HEK293 (cell line): ENCODE data around the gene SCML2.
"Not testable (repeated sequence)": the region's sequence is repeated elsewhere in the genome, so short reads cannot be mapped to it uniquely, and the experiment has no call there.

ENCODE experiments used
- SP2 ChIP-seq: fragments of 450-650 bp; formaldehyde crosslinking; IDR thresholded peaks from 2 replicates; pipeline ENCODE4 v1.5.1; 2016; ENCODE audit warnings: missing biosample characterization, missing genetic modification characterization
- ZNF157 ChIP-seq: fragments of 450-650 bp; formaldehyde crosslinking; IDR thresholded peaks from 2 replicates; pipeline ENCODE4 v1.5.1; 2016; ENCODE audit warnings: missing biosample characterization, missing genetic modification characterization
- ZNF707 ChIP-seq: fragments of 450-650 bp; formaldehyde crosslinking; IDR thresholded peaks from 2 replicates; pipeline ENCODE4 v1.5.1; 2016; ENCODE audit warnings: missing biosample characterization, missing genetic modification characterization
- TF ChIP-seq, protein P1 (sequence below): fragments of 450-650 bp; formaldehyde crosslinking; IDR thresholded peaks from 2 replicates; pipeline ENCODE4 v1.5.1; 2016; ENCODE audit warnings: missing biosample characterization, missing genetic modification characterization
- TF ChIP-seq, protein P2 (sequence below): fragments of 450-650 bp; formaldehyde crosslinking; IDR thresholded peaks from 2 replicates; pipeline ENCODE4 v1.5.1; 2017; ENCODE audit warnings: missing biosample characterization, missing genetic modification characterization
- TF ChIP-seq, protein P3 (sequence below): fragments of 450-650 bp; formaldehyde crosslinking; IDR thresholded peaks from 2 replicates; pipeline ENCODE4 v1.5.1; 2016; ENCODE audit warnings: missing biosample characterization, missing genetic modification characterization, low read depth
- TF ChIP-seq, protein P4 (sequence below): fragments of 450-650 bp; formaldehyde crosslinking; IDR thresholded peaks from 2 replicates; pipeline ENCODE4 v1.5.1; 2017; ENCODE audit warnings: missing biosample characterization, missing genetic modification characterization
- TF ChIP-seq, protein P5 (sequence below): fragments of 450-650 bp; formaldehyde crosslinking; IDR thresholded peaks from 2 replicates; pipeline ENCODE4 v1.5.1; 2016; ENCODE audit warnings: missing biosample characterization, missing genetic modification characterization, low read depth

DNA sequence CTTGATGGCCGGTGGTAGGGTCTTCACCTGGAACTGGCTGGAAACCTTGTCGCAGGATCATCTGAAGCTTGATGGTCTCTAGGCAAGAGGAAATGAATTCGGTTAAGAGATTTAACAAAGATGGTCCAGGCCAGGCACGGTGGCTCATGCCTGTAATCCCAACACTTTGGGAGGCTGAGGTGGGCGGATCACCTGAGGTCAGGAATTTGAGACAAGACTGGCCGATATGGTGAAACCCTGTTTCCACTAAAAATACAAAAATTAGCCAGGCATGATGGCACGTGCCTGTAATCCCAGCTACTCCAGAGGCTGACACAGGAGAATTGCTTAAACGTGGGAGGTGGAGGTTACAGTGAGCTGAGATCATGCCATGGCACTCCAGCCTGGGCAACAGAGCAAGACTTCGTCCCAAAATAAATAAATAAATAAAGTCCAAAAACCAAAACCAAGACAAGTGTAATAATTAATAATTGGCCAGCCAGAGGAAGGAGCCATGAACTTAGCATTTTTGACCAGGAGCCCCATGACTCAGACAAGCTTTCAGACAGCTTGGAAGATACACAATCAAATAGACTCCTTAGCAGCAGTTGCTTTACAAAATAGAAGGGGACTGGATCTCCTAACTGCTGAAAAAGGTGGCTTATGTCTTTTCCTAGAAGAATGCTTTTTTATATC lies 20.8 kb upstream of the SCML2 start:
- TF ChIP-seq, protein P1, sequence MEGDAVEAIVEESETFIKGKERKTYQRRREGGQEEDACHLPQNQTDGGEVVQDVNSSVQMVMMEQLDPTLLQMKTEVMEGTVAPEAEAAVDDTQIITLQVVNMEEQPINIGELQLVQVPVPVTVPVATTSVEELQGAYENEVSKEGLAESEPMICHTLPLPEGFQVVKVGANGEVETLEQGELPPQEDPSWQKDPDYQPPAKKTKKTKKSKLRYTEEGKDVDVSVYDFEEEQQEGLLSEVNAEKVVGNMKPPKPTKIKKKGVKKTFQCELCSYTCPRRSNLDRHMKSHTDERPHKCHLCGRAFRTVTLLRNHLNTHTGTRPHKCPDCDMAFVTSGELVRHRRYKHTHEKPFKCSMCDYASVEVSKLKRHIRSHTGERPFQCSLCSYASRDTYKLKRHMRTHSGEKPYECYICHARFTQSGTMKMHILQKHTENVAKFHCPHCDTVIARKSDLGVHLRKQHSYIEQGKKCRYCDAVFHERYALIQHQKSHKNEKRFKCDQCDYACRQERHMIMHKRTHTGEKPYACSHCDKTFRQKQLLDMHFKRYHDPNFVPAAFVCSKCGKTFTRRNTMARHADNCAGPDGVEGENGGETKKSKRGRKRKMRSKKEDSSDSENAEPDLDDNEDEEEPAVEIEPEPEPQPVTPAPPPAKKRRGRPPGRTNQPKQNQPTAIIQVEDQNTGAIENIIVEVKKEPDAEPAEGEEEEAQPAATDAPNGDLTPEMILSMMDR = not testable (repeated sequence)
- TF ChIP-seq SP2, ZNF157, ZNF707 (tag by site-specific recombination): not testable (repeated sequence)
- TF ChIP-seq, protein P2, sequence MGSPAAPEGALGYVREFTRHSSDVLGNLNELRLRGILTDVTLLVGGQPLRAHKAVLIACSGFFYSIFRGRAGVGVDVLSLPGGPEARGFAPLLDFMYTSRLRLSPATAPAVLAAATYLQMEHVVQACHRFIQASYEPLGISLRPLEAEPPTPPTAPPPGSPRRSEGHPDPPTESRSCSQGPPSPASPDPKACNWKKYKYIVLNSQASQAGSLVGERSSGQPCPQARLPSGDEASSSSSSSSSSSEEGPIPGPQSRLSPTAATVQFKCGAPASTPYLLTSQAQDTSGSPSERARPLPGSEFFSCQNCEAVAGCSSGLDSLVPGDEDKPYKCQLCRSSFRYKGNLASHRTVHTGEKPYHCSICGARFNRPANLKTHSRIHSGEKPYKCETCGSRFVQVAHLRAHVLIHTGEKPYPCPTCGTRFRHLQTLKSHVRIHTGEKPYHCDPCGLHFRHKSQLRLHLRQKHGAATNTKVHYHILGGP (tag by site-specific recombination) = not testable (repeated sequence)
- TF ChIP-seq, protein P3, sequence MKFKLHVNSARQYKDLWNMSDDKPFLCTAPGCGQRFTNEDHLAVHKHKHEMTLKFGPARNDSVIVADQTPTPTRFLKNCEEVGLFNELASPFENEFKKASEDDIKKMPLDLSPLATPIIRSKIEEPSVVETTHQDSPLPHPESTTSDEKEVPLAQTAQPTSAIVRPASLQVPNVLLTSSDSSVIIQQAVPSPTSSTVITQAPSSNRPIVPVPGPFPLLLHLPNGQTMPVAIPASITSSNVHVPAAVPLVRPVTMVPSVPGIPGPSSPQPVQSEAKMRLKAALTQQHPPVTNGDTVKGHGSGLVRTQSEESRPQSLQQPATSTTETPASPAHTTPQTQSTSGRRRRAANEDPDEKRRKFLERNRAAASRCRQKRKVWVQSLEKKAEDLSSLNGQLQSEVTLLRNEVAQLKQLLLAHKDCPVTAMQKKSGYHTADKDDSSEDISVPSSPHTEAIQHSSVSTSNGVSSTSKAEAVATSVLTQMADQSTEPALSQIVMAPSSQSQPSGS = not testable (repeated sequence)
- TF ChIP-seq, protein P4, sequence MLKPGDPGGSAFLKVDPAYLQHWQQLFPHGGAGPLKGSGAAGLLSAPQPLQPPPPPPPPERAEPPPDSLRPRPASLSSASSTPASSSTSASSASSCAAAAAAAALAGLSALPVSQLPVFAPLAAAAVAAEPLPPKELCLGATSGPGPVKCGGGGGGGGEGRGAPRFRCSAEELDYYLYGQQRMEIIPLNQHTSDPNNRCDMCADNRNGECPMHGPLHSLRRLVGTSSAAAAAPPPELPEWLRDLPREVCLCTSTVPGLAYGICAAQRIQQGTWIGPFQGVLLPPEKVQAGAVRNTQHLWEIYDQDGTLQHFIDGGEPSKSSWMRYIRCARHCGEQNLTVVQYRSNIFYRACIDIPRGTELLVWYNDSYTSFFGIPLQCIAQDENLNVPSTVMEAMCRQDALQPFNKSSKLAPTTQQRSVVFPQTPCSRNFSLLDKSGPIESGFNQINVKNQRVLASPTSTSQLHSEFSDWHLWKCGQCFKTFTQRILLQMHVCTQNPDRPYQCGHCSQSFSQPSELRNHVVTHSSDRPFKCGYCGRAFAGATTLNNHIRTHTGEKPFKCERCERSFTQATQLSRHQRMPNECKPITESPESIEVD (tag by site-specific recombination) = not testable (repeated sequence)
- TF ChIP-seq, protein P5, sequence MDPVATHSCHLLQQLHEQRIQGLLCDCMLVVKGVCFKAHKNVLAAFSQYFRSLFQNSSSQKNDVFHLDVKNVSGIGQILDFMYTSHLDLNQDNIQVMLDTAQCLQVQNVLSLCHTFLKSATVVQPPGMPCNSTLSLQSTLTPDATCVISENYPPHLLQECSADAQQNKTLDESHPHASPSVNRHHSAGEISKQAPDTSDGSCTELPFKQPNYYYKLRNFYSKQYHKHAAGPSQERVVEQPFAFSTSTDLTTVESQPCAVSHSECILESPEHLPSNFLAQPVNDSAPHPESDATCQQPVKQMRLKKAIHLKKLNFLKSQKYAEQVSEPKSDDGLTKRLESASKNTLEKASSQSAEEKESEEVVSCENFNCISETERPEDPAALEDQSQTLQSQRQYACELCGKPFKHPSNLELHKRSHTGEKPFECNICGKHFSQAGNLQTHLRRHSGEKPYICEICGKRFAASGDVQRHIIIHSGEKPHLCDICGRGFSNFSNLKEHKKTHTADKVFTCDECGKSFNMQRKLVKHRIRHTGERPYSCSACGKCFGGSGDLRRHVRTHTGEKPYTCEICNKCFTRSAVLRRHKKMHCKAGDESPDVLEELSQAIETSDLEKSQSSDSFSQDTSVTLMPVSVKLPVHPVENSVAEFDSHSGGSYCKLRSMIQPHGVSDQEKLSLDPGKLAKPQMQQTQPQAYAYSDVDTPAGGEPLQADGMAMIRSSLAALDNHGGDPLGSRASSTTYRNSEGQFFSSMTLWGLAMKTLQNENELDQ (tag by site-specific recombination) = not testable (repeated sequence)
